Stimulated activated memory B cell treated with anti-CD40 and anti-IgM and Interleukin-4, amounts not matched to agents 10 μg/mL and 1 μg/mL and 100 μg/mL, for 72 hours (primary cell): ENCODE measurements around the gene SLC46A2.

ENCODE experiments used
- ATAC-seq: fragments of 150-1000 bp; cut with Tn5 transposase; 2 replicates; pipeline ENCODE4 v1.10.0; 2021
- H3K27ac Mint-ChIP-seq: one replicate; pipeline ENCODE4 v1.8.0; 2022; ENCODE audit warnings: mild to moderate bottlenecking, mixed read lengths
- H3K27me3 Mint-ChIP-seq: one replicate; pipeline ENCODE4 v1.8.0; 2022; ENCODE audit warnings: mixed read lengths
- H3K36me3 Mint-ChIP-seq: one replicate; pipeline ENCODE4 v1.8.0; 2022; ENCODE audit warnings: mixed read lengths
- H3K4me1 Mint-ChIP-seq: one replicate; pipeline ENCODE4 v1.8.0; 2022; ENCODE audit warnings: mixed read lengths
- H3K4me3 Mint-ChIP-seq: one replicate; pipeline ENCODE4 v1.8.0; 2022; ENCODE audit warnings: mild to moderate bottlenecking, moderate library complexity, mixed read lengths
- H3K9me3 Mint-ChIP-seq: one replicate; pipeline ENCODE4 v1.8.0; 2022; ENCODE audit warnings: mixed read lengths

The SLC46A2 gene

DNA sequence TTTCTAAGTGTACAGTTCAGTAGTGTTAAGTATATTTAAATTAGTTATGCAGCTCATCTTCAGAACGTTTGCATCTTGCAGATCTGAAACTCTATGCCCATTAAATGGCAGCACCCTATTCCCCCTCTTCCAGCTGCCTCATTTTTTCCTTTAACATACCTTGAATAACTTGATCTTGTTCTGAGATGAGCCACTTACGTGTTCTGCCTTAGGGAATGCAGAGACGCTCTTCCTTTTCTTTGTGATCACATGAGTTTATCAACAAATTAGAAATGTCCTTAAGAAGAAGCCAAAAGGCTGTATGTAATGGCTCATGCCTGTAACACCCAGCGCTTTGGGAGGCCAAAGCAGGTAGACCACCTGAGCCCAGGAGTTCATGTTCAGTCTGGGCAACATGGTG, 57.6 kb downstream of the SLC46A2 start:
- no peaks in the 10 kb centered on the region for H3K9me3 Mint-ChIP-seq
- no peak for ATAC-seq
- peaks cover 3% of the 10 kb centered on the region for H3K4me1 Mint-ChIP-seq
- no peak overlapping the region for H3K27ac Mint-ChIP-seq
- H3K4me3 Mint-ChIP-seq, result no peak overlapping the region
- H3K36me3 Mint-ChIP-seq, result peaks cover 30% of the 10 kb centered on the region
- H3K27me3 Mint-ChIP-seq, result no peaks in the 10 kb centered on the region

DNA sequence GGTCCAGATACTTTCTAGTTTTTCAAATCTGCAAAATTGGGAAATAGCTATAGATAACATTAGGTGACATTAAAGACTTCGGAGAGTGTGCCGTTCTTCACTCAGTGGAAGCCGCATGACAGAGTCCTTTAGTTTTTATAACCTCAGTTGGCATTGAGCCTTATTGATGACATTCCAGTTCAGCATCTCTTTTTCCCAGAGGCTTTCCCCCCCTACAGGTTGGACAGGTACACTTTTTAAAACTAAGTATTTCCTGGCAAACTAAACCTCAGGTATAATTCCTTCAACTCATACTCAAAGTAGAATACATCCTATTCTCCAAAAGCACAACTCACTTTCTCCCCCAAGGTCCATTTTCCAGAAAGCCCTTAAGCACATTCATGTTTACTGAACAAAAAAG, 58.7 kb downstream of the SLC46A2 start:
- Mint-ChIP-seq H3K4me3 (no peak overlapping the region), H3K27me3 (no peaks in the 10 kb centered on the region), H3K27ac (no peak overlapping the region), H3K9me3 (no peaks in the 10 kb centered on the region), H3K4me1 (no peaks in the 10 kb centered on the region), H3K36me3 (peaks cover 24% of the 10 kb centered on the region)
- no peak for ATAC-seq

DNA sequence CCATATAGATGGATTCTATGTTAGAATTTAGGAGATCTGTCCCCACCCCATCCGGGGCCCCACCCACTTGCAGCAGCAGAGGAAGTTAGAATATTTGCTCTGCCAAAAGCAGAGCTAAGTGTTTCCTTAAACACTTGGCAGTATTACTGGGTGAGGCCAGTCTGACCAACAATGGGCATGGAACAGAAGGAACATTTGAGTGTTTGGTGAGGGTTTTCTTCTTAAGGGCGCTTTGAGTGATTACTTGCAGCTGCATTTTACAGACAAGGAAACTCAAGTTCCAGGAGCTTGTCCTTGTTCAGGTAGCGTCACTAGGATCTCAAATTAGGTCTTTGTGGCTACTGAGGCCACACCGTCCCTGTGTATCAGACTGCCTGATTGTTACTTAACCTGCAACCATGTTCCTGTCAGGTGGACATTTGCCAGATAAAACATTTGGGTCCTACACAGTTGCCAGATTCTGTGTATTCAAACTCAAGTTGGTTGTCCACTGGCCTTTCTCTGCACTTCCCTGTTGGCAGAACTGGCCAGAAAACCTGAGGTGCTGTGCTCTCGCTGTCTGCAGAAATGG, 59.3 kb downstream of the SLC46A2 start:
- no peaks in the 10 kb centered on the region for H3K27me3 Mint-ChIP-seq
- no peak for ATAC-seq
- H3K4me3 Mint-ChIP-seq, result no peak overlapping the region
- H3K4me1 Mint-ChIP-seq, result no peaks in the 10 kb centered on the region
- no peak overlapping the region for H3K27ac Mint-ChIP-seq
- H3K36me3 Mint-ChIP-seq, result peaks cover 21% of the 10 kb centered on the region
- H3K9me3 Mint-ChIP-seq, result no peaks in the 10 kb centered on the region
